GM23338 (cell line): Measurements from ENCODE around the gene SLC20A1. TPM values are rescaled to one million over a fixed set of nuclear protein-coding genes. Genes with fewer than 3 reads are reported as not detected.
"Not testable (repeated sequence)": the region's sequence is repeated elsewhere in the genome, so short reads cannot be mapped to it uniquely, and the experiment has no call there.

ENCODE experiments used
- ATAC-seq: fragments of 200-7000 bp; cut with Tn5 transposase; 3 replicates; pipeline ENCODE4 v1.9.1; 2020
- DNase-seq: peaks from one replicate; pipeline ENCODE4 v3.0.0-alpha.2; 2015; ENCODE audit warnings: low spot score
- H2AFZ ChIP-seq: fragments of 200-600 bp; sonication (generic); 2 replicates; pipeline ENCODE4 v1.8.0; 2016; ENCODE audit warnings: antibody characterized with exemption, mild to moderate bottlenecking, moderate library complexity
- H3F3A ChIP-seq: fragments of 200-600 bp; sonication (generic); replicated peaks from 2 replicates; pipeline ENCODE4 v1.8.0; 2017; ENCODE audit warnings: antibody characterized with exemption, mixed run types, low read depth
- H3K27ac ChIP-seq: fragments of 200-600 bp; sonication (generic); 2 replicates; pipeline ENCODE4 v1.6.1; 2016; ENCODE audit warnings: low read depth
- H3K27me3 ChIP-seq: fragments of 200-600 bp; sonication (generic); 2 replicates; pipeline ENCODE4 v1.8.0; 2016; ENCODE audit warnings: mild to moderate bottlenecking, mixed run types, moderate library complexity; ENCODE audit not compliant: insufficient read depth
- H3K36me3 ChIP-seq: fragments of 200-600 bp; sonication (generic); 2 replicates; pipeline ENCODE4 v1.8.0; 2016; ENCODE audit warnings: mild to moderate bottlenecking; ENCODE audit not compliant: insufficient read depth
- H3K4me1 ChIP-seq: fragments of 200-600 bp; sonication (generic); 2 replicates; pipeline ENCODE4 v1.8.0; 2016; ENCODE audit warnings: mild to moderate bottlenecking, moderate library complexity; ENCODE audit not compliant: insufficient read depth
- H3K4me2 ChIP-seq: fragments of 200-600 bp; sonication (generic); 2 replicates; pipeline ENCODE4 v1.7.1; 2017; ENCODE audit warnings: mixed run types
- H3K4me3 ChIP-seq: fragments of 200-600 bp; sonication (generic); 2 replicates; pipeline ENCODE4 v1.6.1; 2016; ENCODE audit warnings: mixed run types
- H3K79me2 ChIP-seq: fragments of 200-600 bp; sonication (generic); replicated peaks from 2 replicates; pipeline ENCODE4 v1.8.0; 2017; ENCODE audit warnings: mild to moderate bottlenecking; ENCODE audit not compliant: insufficient read depth
- H3K9me2 ChIP-seq: fragments of 200-600 bp; sonication (generic); 2 replicates; pipeline ENCODE4 v1.8.0; 2017; ENCODE audit not compliant: insufficient read depth
- H4K20me1 ChIP-seq: fragments of 200-600 bp; sonication (generic); replicated peaks from 2 replicates; pipeline ENCODE4 v1.8.0; 2017; ENCODE audit warnings: mild to moderate bottlenecking; ENCODE audit not compliant: insufficient read depth
- H3K27ac Mint-ChIP-seq: 2 replicates; pipeline ENCODE4 v1.8.0; 2020; ENCODE audit warnings: inconsistent platforms, mild to moderate bottlenecking, moderate library complexity, mixed read lengths
- H3K27me3 Mint-ChIP-seq: 3 replicates; pipeline ENCODE4 v1.8.0; 2022; ENCODE audit warnings: low read depth, mild to moderate bottlenecking, moderate library complexity, mixed read lengths, inconsistent platforms; ENCODE audit not compliant: insufficient read depth, poor library complexity
- H3K36me3 Mint-ChIP-seq: 3 replicates; pipeline ENCODE4 v1.8.0; 2021; ENCODE audit warnings: low read depth, mild to moderate bottlenecking, inconsistent platforms, moderate library complexity, mixed read lengths
- H3K4me1 Mint-ChIP-seq: 3 replicates; pipeline ENCODE4 v1.8.0; 2020; ENCODE audit warnings: mild to moderate bottlenecking, inconsistent platforms, mixed read lengths
- H3K4me3 Mint-ChIP-seq: 3 replicates; pipeline ENCODE4 v1.8.0; 2021; ENCODE audit warnings: moderate library complexity, mild to moderate bottlenecking, inconsistent platforms, mixed read lengths
- H3K9me3 Mint-ChIP-seq: 3 replicates; pipeline ENCODE4 v1.8.0; 2020; ENCODE audit warnings: moderate library complexity, mild to moderate bottlenecking, inconsistent platforms, mixed read lengths
- ETS1 ChIP-seq: IDR thresholded peaks from 2 replicates; pipeline ENCODE4 v1.6.1; 2016; ENCODE audit warnings: antibody characterized with exemption
- EZH2phosphoT487 ChIP-seq: fragments of 200-600 bp; sonication (generic); IDR thresholded peaks from one replicate; pipeline ENCODE4 v1.8.1; 2018; ENCODE audit warnings: antibody characterized with exemption; ENCODE audit not compliant: unreplicated experiment
- POLR2AphosphoS5 ChIP-seq: IDR thresholded peaks from 2 replicates; pipeline ENCODE4 v1.6.1; 2016; ENCODE audit warnings: antibody characterized with exemption, low read depth
- ZNF462 ChIP-seq: fragments of 250-450 bp; sonication (Bioruptor Pico); IDR thresholded peaks from 2 replicates; pipeline ENCODE4 v1.5.0; 2020; ENCODE audit warnings: mild to moderate bottlenecking, moderate library complexity
- polyA plus RNA-seq: library from polyadenylated mRNA; unstranded; fragments of >200 nt; fragmentation: Nextera tagmentation; extraction: Ambion mirVana; gene quantifications from 2 replicates; pipeline ENCODE4 v1.2.1, GENCODE V29; 2016
- total RNA-seq: library from RNA; depleted of rRNA; stranded (reverse); fragments of >200 nt; shearing (Covaris generic); gene quantifications from 2 replicates; pipeline ENCODE4 v1.2.3, GENCODE V29; 2014

Gene SLC20A1
- total and polyA plus RNA-seq, 2 experiments from 2014 or later: 52.9 to 84.3 TPM

GRCh38 chr2:112607680-112608438, 37.9 kb upstream of the SLC20A1 start (continued):
- no peak for TF ChIP-seq POLR2AphosphoS5
- no peak for TF ChIP-seq ETS1
- TF ChIP-seq ZNF462 (CRISPR knock-in tag): no peak
- no peak for TF ChIP-seq EZH2phosphoT487

DNA sequence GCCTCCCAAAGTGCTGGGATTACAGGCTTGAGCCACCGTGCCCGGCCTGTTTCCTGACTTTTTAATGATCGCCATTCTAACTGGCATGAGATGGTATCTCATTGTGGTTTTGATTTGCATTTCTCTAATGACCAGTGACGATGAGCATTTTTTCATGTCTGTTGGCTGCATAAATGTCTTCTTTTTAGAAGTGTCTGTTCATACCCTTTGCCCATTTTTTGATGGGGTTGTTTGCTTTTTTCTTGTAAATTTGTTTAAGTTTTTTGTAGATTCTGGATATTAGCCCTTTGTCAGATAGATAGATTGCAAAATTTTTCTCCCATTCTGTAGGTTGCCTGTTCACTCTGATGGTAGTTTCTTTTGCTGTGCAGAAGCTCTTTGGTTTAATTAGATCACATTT, 36.4 kb upstream of the SLC20A1 start:
- H3K4me3 ChIP-seq, H2AFZ ChIP-seq, H3K27ac Mint-ChIP-seq, H3K27ac ChIP-seq, ATAC-seq, H3K36me3 Mint-ChIP-seq, H3K9me2 ChIP-seq, H3K4me2 ChIP-seq, H3K79me2 ChIP-seq, H4K20me1 ChIP-seq, H3K4me1 Mint-ChIP-seq, H3K4me1 ChIP-seq, DNase-seq, H3K36me3 ChIP-seq, H3F3A ChIP-seq, H3K4me3 Mint-ChIP-seq, H3K27me3 ChIP-seq: not testable (repeated sequence)
- Mint-ChIP-seq H3K9me3 (peaks cover 25% of the 10 kb centered on the region), H3K27me3 (peaks cover 12% of the 10 kb centered on the region)

GRCh38 chr2:112612283-112612682, 33.5 kb upstream of the SLC20A1 start:
- ATAC-seq, H3K79me2 ChIP-seq, H3K4me3 ChIP-seq, H3K36me3 Mint-ChIP-seq, H2AFZ ChIP-seq, H3K27ac Mint-ChIP-seq, H3K27me3 ChIP-seq, H3K36me3 ChIP-seq, H3K4me3 Mint-ChIP-seq, H3K9me2 ChIP-seq, H3K4me2 ChIP-seq, H3F3A ChIP-seq, DNase-seq, H4K20me1 ChIP-seq, H3K27ac ChIP-seq, H3K4me1 ChIP-seq: not testable (repeated sequence)
- Mint-ChIP-seq H3K9me3 (peaks cover 25% of the 10 kb centered on the region), H3K4me1 (peaks cover 16% of the 10 kb centered on the region; the same call in 2 of the 3 replicates), H3K27me3 (peaks cover 10% of the 10 kb centered on the region)
